ENCODE data around the gene MST1. TPM values are rescaled to one million over a fixed set of nuclear protein-coding genes. Genes with fewer than 3 reads are reported as not detected.

The MST1 gene
- total RNA-seq, 2 experiments from 2014 or later, result 7.3 to 9.3 TPM

DNA sequence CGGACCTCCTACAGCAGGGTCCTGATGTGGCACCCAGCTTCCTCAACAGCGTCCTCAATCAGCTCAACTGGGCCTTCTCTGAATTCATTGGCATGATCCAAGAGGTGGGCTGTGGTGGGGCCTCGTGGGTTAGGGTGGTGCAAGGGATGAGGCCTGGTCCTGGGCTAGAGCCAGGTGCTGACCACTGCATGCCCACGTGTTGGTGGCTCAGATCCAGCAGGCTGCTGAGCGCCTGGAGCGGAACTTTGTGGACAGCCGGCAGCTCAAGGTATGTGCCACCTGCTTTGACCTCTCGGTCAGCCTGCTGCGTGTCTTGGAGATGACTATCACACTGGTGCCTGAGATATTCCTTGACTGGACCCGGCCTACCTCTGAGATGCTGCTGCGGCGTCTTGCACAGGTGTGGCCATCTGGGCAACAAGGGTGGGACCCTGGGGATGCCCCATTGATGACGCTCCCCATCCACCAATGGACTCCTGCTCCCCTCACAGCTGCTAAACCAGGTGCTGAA lies 26.4 kb upstream of the MST1 start:
- no peaks in the 10 kb centered on the region for H3K27me3 Mint-ChIP-seq
- no peaks in the 10 kb centered on the region for H3K36me3 Mint-ChIP-seq
- ATAC-seq (no peak), DNase-seq (no peak)
- H3K27ac Mint-ChIP-seq, result no peak overlapping the region
- H3K9me3 Mint-ChIP-seq (ENCODE audit: low read depth), result no peaks in the 10 kb centered on the region
- CTCF ChIA-PET, result interaction anchor here (1.1 kb wide), 1 partner anchor 12 kb away, joined by 4 read pairs; no protein-coding TSS in a partner anchor
- peaks cover 39% of the 10 kb centered on the region for H3K4me1 Mint-ChIP-seq
- H3K4me3 Mint-ChIP-seq, result no peak overlapping the region

DNA sequence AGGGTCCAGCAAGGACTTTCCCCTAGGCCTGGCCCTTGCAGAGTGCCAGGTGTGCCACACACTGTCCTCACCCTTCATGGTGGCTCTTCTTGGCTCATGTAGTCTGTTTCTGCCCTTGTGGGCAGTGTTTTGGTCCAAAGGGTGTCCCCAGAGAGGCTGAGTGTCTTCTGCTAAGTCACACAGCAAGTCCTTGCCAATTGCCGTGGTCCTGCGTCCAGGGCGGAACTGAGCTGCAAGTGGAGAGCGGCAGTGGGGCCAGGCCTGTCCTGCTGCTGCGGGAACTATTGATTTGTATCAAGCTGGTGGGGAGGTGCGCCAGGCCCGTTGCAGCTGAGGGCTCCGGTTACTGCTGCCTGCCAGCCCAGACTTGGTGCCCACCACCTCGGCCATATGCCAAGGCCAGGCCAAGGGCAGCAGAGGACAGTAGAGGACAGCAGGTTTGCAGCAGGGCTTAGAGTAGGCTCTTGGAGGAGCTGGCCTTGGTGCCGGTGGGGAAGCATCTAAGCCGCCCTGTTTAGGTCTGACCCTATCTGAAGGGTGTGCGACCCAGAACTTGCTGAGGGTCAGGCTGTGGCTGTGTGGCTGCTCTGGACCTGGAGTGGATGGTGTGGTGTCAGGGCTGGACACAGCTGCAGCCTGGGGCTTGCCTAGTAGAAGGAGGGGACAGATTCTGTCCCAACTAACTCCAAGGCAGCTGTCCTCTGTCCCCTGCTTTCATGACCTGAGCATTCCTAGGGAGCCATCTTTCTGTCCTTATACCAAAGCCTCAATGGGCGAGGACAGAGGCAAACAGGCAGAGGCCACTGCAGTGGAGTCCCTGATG lies 25.7 kb upstream of the MST1 start:
- CTCF ChIA-PET, result interaction anchor here (1.1 kb wide), 1 partner anchor 11 kb away, joined by 4 read pairs; no protein-coding TSS in a partner anchor
- no peak overlapping the region for H3K27ac Mint-ChIP-seq
- H3K9me3 Mint-ChIP-seq (ENCODE audit: low read depth), result no peaks in the 10 kb centered on the region
- H3K27me3 Mint-ChIP-seq, result no peaks in the 10 kb centered on the region
- no peak overlapping the region for H3K4me3 Mint-ChIP-seq
- no peak for ATAC-seq
- no peak for DNase-seq
- H3K36me3 Mint-ChIP-seq, result no peaks in the 10 kb centered on the region
- peaks cover 41% of the 10 kb centered on the region for H3K4me1 Mint-ChIP-seq

DNA sequence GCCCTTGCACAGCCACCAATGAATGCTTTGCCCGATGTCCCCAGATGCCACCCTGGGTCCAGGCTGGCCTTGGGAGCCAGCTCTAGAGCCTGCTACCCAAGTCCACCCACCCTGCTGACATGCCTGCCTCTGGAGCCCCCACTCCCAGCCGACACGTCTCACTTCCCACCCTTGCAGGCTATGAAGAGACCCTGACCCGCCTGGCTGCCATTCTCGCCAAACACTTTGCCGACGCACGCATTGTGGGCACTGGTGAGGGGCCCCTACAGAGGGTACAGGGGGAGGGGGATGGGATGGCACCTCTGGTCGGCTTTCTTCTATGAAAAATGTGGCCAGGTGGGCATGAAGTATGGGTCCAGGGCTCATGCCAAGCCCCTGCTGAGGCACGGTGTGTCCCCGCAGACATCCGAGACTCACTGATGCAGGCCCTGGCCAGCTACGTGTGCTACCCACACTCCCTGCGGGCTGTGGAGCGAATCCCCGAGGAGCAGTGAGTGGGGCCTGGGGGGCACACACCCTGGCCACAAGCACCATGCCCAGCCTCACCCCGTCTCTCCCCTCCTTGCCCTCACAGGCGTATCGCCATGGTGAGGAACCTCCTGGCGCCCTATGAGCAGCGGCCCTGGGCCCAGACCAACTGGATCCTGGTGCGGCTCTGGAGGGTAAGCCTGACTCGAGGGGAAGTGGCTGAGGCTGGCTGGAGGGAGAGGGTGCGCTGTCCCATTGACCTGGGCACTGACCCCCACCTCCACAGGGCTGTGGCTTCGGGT lies 24.2 kb upstream of the MST1 start:
- peaks cover 30% of the 10 kb centered on the region for H3K4me1 Mint-ChIP-seq
- no peaks in the 10 kb centered on the region for H3K36me3 Mint-ChIP-seq
- CTCF ChIA-PET, result interaction anchor here (1.2 to 1.9 kb wide), 3 partner anchors 10 to 174 kb away, joined by 4 to 8 read pairs (median 5); no protein-coding TSS in a partner anchor
- ATAC-seq (no peak), DNase-seq (no peak)
- H3K9me3 Mint-ChIP-seq (ENCODE audit: low read depth), result no peaks in the 10 kb centered on the region
- H3K27me3 Mint-ChIP-seq, result no peaks in the 10 kb centered on the region
- H3K4me3 Mint-ChIP-seq, result no peak overlapping the region
- peak overlapping the region; percentile 78 for H3K27ac Mint-ChIP-seq

DNA sequence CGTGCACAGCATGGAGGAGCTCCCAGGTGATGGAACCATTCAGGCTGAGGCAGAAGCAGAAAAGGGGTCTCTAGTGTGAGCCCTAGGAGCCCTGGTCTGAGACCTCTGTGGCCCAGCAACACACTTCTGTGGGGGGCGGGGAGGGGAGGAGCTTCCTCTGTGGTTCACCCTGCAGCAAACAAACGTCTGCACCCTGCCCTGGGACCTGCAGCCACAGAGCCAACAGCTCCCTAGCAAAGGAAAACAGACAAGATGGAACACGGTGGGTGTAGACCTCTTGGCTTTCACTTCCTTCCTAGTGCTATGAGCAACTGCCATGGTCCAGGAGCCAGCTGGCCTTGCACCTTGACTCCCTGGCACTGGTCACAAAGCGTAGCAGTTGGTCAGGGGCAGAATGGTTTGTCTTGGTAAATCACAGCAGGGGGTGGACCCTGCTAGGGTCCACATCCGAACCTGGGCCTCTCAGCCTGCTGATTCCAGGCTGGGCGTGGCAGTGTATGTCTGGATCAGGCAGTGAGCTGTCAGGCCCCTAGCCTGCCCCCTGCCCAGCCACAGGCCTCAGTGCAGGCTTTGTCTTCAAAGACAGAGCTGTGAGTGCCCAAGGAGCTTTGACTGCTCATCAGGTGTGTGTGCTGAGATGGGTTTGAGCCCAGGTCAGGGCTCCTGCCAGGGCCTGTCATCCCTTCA lies 23.5 kb upstream of the MST1 start:
- peak overlapping the region; percentile 78 for H3K27ac Mint-ChIP-seq

DNA sequence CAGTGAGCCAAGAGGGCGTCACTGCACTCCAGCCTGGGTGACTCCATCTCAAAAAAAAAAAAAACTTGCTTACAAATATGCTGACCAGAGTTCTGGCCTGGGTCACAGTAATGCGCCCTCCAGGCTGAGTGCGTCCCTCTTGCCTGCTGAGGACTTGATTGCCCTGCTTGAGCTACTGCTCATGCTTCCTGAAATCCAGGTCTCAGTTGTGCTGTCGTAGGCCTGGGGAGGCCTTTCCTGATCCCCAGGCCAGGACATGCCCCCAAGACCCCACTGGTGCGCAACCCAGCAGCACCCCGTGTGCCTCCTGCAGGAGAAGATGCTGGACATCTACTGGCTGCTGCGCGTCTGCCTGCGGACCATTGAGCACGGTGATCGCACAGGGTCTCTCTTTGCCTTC lies 22.9 kb upstream of the MST1 start:
- ATAC-seq, result no peak
- Mint-ChIP-seq H3K27ac (peak overlapping the region; percentile 78), H3K36me3 (no peaks in the 10 kb centered on the region), H3K4me3 (peak overlapping the region; percentile 7), H3K27me3 (no peaks in the 10 kb centered on the region), H3K9me3 (ENCODE audit: low read depth) (no peaks in the 10 kb centered on the region), H3K4me1 (peaks cover 28% of the 10 kb centered on the region)
- CTCF ChIA-PET, result interaction anchor here (0.7 to 2.5 kb wide), 9 partner anchors 8 to 279 kb away, joined by 3 to 11 read pairs (median 4); partner anchors contain the start of gene AMIGO3
- no peak for DNase-seq

More for the DNA sequence above, 23.5 kb upstream of the MST1 start:
- DNase-seq, result peak; percentile 64
- CTCF ChIA-PET, result interaction anchor here (1.0 to 2.5 kb wide), 7 partner anchors 8 to 278 kb away, joined by 3 to 11 read pairs (median 5); partner anchors contain the start of gene AMIGO3
- no peaks in the 10 kb centered on the region for H3K36me3 Mint-ChIP-seq
- H3K4me1 Mint-ChIP-seq, result peaks cover 28% of the 10 kb centered on the region
- H3K4me3 Mint-ChIP-seq, result no peak overlapping the region
- H3K9me3 Mint-ChIP-seq (ENCODE audit: low read depth), result no peaks in the 10 kb centered on the region
- peak; percentile 45 for ATAC-seq
- no peaks in the 10 kb centered on the region for H3K27me3 Mint-ChIP-seq

DNA sequence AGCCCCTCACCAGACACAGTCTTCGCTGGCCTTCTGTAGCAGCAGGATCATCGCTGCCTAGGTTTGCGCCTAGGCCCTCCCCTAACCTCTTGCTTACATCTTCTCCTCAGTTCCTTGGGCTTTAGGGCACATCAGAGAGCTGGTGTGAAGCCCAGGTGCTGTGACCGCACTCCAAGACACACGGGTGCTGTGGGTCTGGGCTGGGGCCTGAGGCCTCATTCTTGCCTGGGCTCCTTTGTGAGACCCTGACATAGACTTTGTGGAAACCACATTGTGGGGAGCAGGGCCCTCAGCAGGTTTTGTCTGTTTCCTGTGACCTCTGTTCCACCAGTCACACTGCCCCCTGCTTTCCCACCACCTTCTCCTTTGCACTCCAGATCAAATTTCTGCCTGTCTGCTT lies 22.2 kb upstream of the MST1 start:
- Mint-ChIP-seq H3K27me3 (no peaks in the 10 kb centered on the region), H3K4me1 (peaks cover 28% of the 10 kb centered on the region), H3K36me3 (no peaks in the 10 kb centered on the region), H3K4me3 (peak overlapping the region; percentile 0), H3K9me3 (ENCODE audit: low read depth) (no peaks in the 10 kb centered on the region), H3K27ac (peak overlapping the region; percentile 78)
- peak; percentile 50 for ATAC-seq
- peak; percentile 71 for DNase-seq
- CTCF ChIA-PET, result interaction anchor here (0.7 to 2.5 kb wide), 6 partner anchors 8 to 174 kb away, joined by 3 to 11 read pairs (median 4); partner anchors contain the start of gene AMIGO3

DNA sequence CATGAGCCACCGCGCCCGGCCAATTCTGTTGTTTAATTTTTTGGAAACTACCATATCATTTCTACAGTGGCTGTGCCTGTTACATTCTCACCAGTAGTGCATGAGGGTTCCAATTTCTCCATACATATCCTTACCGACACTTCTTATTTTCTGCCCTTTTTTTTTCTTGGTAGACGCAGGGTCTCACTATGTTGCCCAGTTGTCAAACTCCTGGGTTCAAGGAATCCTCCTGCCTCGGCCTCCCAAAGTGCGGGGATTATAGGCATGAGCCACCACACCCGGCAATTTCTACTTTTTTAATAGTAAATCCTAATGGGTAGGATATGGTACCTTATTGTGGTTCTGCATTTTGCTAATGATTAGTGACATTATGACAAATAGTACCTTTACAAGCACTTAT lies 20.6 kb upstream of the MST1 start:
- DNase-seq, result no peak
- Mint-ChIP-seq H3K4me3 (no peak overlapping the region), H3K27me3 (no peaks in the 10 kb centered on the region), H3K4me1 (peaks cover 28% of the 10 kb centered on the region), H3K36me3 (no peaks in the 10 kb centered on the region), H3K27ac (no peak overlapping the region), H3K9me3 (ENCODE audit: low read depth) (no peaks in the 10 kb centered on the region)
- CTCF ChIA-PET, result interaction anchor here (1.0 kb wide), 1 partner anchor 10 kb away, joined by 3 read pairs; the partner anchor contains the start of gene AMIGO3
- no peak for ATAC-seq

DNA sequence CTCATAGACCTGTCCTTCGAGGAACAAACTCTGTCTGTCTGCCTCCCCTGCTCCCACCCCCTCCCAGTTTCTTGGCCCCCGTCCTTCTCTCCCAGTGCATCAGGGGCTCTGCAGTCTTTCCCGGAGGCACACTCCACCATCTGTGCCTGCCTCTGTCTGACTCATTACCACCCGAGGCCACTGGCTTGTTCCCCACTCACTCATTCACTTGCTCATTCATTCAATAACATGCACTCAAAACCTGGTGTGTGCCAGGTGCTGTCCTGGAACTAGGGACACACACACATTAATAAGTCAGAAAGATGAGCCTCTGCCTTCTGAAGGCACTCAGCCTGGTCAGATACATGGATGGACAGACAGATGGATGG lies 17.8 kb upstream of the MST1 start:
- H3K27ac Mint-ChIP-seq, result no peak overlapping the region
- H3K4me3 Mint-ChIP-seq, result no peak overlapping the region
- peaks cover 15% of the 10 kb centered on the region for H3K4me1 Mint-ChIP-seq
- CTCF ChIA-PET, result no interaction called here
- H3K9me3 Mint-ChIP-seq (ENCODE audit: low read depth), result no peaks in the 10 kb centered on the region
- DNase-seq, result no peak
- no peak for ATAC-seq
- H3K36me3 Mint-ChIP-seq, result no peaks in the 10 kb centered on the region
- no peaks in the 10 kb centered on the region for H3K27me3 Mint-ChIP-seq

DNA sequence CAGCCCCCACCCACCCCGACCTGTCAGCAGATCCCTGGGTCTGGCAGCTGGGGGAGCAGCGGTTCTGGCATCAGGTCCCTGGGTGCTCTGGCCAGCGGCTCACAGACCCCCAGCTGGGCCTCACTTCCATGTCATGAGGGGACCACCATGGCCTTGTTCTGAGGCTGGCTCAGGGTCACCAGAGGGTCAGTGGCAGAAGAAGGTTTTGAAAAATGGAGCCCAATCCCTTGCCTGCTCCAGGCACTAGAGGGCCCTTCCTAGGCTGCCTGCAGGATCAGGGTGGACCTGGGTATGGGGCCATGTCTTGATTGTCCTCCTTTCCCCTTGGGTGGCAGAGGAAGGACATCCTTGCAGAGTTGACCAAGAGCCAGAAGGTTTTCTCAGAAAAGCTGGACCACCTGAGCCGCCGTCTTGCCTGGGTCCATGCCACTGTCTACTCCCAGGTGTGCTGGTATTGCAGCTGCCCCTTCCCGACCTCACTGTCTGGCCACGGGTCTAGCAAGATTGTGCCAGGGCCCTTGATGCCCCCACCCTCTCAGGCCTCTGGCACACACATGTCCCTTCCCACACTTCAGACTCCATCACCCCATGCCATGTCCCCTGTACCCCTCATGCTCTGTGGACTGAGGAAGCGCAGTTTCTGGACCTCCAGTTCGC lies 17.3 kb upstream of the MST1 start:
- no peak overlapping the region for H3K27ac Mint-ChIP-seq
- DNase-seq (no peak), ATAC-seq (no peak)
- no peaks in the 10 kb centered on the region for H3K27me3 Mint-ChIP-seq
- CTCF ChIA-PET, result no interaction called here
- H3K4me1 Mint-ChIP-seq, result peaks cover 10% of the 10 kb centered on the region
- H3K9me3 Mint-ChIP-seq (ENCODE audit: low read depth), result no peaks in the 10 kb centered on the region
- H3K36me3 Mint-ChIP-seq, result no peaks in the 10 kb centered on the region
- no peak overlapping the region for H3K4me3 Mint-ChIP-seq

DNA sequence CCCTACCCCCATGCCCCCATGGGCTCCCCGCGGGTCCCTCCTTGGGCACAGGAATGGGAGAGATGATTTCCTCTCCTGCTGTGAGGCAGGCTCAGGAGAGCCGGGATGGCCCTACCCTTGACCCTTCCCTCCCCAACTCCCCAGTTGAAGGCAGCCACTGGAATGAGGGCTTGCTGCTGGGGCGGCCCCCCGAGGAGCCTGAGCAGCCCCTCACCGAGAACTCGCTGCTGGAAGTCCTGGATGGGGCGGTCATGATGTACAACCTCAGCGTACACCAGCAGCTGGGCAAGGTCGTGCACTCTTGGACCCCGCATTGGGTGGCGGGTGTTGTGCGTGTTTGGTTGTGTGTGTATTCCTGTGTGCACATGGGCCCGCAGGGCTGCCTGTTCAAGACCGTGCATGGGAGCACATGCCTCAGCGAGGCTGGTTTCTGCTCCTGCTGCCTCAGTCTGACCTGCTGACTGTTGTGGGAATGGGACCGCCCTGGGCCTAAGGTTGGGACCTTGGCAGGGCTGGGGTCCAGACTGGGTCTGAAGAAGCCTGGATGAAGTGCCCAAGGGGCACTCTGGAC lies 16.2 kb upstream of the MST1 start:
- no peak overlapping the region for H3K27ac Mint-ChIP-seq
- ATAC-seq (no peak), DNase-seq (no peak)
- H3K4me3 Mint-ChIP-seq, result no peak overlapping the region
- CTCF ChIA-PET, result no interaction called here
- no peaks in the 10 kb centered on the region for H3K9me3 Mint-ChIP-seq (ENCODE audit: low read depth)
- H3K27me3 Mint-ChIP-seq, result no peaks in the 10 kb centered on the region
- H3K36me3 Mint-ChIP-seq, result no peaks in the 10 kb centered on the region
- no peaks in the 10 kb centered on the region for H3K4me1 Mint-ChIP-seq

DNA sequence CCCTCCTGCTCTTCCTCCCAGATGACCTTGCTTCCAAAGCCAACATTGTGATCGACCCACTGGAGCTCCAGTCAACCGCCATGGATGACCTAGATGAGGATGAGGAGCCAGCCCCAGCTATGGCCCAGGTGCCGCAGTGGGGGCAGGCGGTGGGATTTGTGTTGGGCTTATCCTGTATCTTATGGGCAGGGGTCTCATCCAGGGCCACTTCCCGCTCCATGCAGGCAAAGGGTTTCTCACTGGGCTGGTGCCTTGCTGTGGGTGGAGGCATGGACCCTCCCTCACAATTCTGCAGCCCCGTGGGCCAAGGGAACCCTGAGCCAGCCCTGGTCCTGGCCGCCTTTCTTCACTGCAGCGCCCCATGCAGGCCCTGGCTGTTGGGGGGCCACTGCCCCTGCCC lies 15.4 kb upstream of the MST1 start:
- Mint-ChIP-seq H3K4me1 (no peaks in the 10 kb centered on the region), H3K27ac (no peak overlapping the region)
- CTCF ChIA-PET, result interaction anchor here (1.1 to 5.4 kb wide), 4 partner anchors 14 to 134 kb away, joined by 3 to 24 read pairs (median 16); partner anchors contain the start of genes AMIGO3 and INKA1

DNA sequence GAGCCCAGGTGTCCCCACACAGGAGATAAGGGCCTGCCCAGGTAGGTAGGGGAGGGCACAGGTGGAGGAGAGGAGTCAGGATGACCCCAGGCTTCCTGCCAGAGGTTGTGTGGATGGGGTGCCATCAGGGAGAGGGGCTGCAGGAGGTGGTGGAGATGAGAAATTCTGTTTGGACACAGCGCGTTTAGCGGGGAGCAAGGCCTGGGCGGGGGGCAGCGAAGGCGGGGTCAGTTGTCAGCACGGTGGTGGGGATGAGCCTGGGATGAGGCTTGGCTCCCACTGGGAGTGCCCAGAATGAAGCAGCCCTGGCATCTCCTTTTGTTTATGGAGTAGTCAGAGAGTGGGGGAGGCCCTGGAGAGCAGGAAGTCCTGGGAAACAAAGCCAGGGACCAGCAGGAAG lies 14.7 kb upstream of the MST1 start:
- ATAC-seq, result no peak
- CTCF ChIA-PET, result interaction anchor here (0.7 to 5.4 kb wide), 9 partner anchors 8 to 135 kb away, joined by 3 to 24 read pairs (median 4); partner anchors contain the start of genes AMIGO3 and INKA1
- no peaks in the 10 kb centered on the region for H3K4me1 Mint-ChIP-seq
- no peaks in the 10 kb centered on the region for H3K9me3 Mint-ChIP-seq (ENCODE audit: low read depth)
- no peak overlapping the region for H3K27ac Mint-ChIP-seq
- H3K4me3 Mint-ChIP-seq, result no peak overlapping the region
- no peaks in the 10 kb centered on the region for H3K36me3 Mint-ChIP-seq
- no peak for DNase-seq
- no peaks in the 10 kb centered on the region for H3K27me3 Mint-ChIP-seq

More for the DNA sequence above, 15.4 kb upstream of the MST1 start:
- no peaks in the 10 kb centered on the region for H3K36me3 Mint-ChIP-seq
- no peaks in the 10 kb centered on the region for H3K27me3 Mint-ChIP-seq
- ATAC-seq, result no peak
- no peaks in the 10 kb centered on the region for H3K9me3 Mint-ChIP-seq (ENCODE audit: low read depth)
- no peak for DNase-seq
- no peak overlapping the region for H3K4me3 Mint-ChIP-seq
